Dedifferentiated amniotic fluid mesenchymal stem cell (primary cell): ENCODE results near the gene MICAL3.
A peak's percentile ranks its signal among the peaks of the same experiment; 100 is the strongest.

ENCODE experiments used
- DNase-seq: peaks from one replicate; pipeline ENCODE4 v3.0.0-alpha.2; 2016; ENCODE audit errors: extremely low spot score

The MICAL3 gene

GRCh38 chr22:17913801-17914347, 110.5 kb downstream of the MICAL3 start:
- no peak for DNase-seq

- DNase-seq: no peak
These were observed 111.2 kb downstream of the MICAL3 start for GRCh38 chr22:17912945-17913721.

- no peak for DNase-seq
These were observed 112.5 kb downstream of the MICAL3 start for GRCh38 chr22:17911887-17912286.

DNA sequence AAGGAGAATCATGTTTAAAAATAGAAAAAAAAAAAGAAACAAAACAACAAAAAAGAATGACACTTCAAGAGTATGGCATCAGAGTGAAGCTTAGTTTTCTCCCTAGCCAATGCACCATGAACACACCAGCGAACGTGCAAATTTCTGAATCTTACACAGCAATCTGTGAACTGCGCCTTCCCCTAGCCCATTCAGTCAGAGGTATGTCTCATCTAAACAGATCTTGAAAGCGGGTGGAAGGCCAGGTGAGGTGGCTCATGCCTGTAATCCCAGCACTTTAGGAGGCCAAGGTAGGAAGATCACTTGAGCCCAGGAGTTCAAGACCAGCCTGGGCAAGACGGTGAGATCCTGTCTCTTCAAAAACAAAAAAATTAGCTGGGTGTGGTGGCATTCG, 113.1 kb downstream of the MICAL3 start:
- DNase-seq: no peak

GRCh38 chr22:17910561-17911311, 113.6 kb downstream of the MICAL3 start:
- DNase-seq: peak; percentile 73

DNA sequence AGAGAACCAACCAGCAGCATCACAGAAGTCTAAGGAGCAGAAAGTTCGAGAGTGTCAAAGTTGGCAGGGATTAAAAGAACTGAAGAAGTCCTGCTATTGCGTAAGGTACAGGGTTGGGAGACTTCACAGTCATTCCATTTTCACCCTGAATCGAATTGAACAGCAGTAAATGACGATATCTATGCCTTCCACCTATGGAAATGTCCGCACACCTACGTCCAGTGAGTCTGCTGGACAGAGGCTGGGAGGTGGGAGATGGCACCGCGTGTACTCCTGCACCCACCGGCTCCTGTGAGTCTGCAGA, 116.7 kb downstream of the MICAL3 start:
- no peak for DNase-seq

DNA sequence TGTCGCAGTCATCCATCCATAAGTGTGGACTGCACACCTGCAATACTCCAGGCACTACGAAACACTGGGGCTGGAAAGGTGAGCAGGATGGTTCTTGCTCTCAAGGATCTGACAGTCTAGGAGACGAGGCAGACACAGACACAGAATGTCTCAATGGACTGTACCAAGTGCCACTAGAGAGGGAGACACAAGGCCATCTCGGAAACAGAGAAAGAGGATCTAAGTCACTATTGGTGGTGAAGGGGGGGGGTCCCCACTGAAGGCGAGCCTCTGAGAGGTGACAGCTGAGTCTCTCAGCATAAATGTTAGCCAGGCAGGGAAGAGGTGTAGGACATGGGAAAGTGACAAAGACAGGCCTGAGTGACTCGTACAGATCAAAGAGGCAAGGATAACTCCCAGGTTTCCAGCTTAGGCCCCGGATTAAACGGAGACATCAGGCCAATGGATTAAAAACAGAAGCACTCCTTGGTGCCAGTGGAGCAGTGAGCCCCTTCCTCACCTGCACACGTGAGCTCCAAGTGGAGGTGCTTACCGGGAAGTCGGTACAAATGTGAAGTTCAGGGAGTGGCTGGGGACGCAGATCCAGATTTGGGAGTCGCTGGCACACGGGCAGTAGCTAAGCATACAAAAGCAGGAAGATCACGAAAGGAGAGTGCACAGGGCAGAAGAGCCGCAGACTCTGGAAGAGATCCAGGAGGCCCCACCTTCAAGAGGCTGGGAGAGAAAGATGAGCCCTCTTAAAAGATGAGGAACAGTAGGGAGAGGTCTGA, 117.2 kb downstream of the MICAL3 start:
- DNase-seq: no peak

GRCh38 chr22:17905445-17905844, 118.9 kb downstream of the MICAL3 start:
- no peak for DNase-seq

GRCh38 chr22:17903564-17904295, 120.6 kb downstream of the MICAL3 start:
- no peak for DNase-seq

DNA sequence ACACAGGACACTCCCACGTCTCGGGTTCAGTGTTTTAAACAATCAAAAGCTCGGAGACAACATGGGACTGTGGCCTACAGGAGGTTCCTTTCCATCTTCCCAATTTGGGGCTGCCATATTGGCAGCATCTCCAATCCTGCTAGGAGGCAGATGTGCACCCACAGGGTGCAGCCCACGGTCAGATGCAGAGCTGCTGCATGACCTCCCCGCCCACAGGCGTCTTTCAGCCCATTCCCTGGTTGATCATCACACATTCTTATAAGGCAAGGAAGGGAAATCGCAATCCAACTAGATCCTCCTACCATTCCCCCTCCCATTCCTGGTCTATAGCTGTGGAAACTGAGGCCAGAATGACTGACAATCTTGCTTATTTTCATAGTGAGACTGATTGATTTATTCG, 121.4 kb downstream of the MICAL3 start:
- no peak for DNase-seq

DNA sequence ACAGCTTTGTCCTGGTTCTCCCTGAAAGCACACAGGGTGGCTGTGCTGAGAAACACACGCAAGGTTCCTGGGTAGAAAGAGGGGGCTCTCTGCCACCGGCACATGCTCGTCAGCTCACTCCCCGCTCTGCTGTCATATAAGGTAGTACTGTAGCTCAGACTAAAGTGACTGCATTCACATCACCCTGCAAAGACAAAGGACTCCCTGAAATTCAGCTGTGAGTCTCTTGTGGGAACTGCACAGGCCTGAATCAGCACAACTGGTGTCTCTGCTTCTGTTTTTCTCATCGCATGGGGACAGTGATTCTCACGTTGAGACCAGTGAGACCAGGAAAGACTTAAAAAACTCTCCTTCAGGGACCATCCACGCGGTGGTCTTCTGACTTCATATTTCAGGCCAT, 126.0 kb downstream of the MICAL3 start:
- no peak for DNase-seq

- DNase-seq: no peak
These were observed 126.5 kb downstream of the MICAL3 start for GRCh38 chr22:17897858-17898257.

- DNase-seq: no peak
These were observed 126.9 kb downstream of the MICAL3 start for GRCh38 chr22:17897426-17897825.

DNA sequence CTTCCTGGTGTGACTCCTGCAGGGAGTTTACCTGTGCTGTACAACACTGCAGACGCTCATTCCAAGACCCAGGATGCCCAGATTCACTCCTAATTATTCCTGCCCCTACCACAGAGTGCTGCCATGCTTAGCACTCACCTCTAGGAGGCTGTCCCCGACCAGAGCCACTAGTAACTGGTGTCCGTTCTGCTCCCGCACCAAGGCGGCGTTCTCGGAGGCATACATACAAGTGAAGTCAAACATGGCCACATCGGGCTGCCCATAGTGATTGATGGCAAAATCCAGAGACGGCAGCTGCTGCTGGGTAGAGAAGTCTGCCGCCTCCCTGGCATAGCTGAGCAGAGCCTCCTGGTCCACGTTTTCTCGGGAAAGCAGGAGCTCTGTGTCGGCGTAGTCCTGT, 127.8 kb downstream of the MICAL3 start:
- DNase-seq: no peak

DNA sequence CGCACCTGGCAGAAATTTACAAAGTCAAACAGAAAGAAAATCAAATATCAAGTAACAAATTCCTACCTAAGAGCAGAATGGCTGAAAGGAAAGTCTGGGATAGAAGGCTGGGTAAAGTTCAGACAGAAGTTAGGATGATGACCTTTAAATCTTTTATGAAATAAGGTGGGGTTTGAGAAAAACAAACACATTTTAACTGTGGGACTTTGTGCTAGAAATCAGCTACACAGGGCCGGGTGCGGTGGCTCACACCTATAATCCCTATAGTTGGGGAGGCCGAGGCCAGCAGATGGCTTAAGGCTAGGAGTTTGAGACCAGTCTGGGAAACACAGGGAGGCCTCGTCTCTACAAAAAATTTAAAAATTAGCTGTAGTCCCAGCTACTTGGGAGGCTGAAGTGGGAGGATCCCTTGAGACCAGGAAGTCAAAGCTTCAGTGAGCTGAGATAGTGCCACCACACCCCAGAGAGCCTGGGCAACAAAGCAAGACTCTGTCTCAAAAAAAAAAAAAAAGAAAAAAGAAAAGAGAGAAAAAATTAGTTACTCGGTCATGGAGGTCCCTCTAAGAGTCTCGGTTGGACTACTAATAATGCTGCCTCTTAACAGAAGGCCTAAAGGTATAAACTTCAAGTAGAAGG, 130.3 kb downstream of the MICAL3 start:
- DNase-seq: no peak

DNA sequence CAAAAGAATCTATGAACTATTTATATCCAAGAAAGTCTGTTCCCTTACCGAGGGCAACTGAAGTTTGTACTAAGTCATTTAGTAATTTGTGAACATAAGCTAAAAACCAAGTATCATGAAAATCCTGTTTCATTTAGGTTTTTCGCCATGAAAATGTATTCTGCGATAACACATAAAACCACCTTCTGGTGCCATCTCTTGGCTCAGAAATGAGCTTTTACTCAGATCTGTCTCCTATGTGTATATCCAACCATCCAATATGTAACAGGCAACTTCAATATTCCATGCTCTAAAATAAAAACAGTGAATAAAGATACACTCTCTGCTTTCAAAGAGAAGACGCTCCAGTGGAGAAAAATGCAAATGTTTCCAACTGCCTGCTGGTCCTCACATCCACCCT, 132.0 kb downstream of the MICAL3 start:
- no peak for DNase-seq

DNA sequence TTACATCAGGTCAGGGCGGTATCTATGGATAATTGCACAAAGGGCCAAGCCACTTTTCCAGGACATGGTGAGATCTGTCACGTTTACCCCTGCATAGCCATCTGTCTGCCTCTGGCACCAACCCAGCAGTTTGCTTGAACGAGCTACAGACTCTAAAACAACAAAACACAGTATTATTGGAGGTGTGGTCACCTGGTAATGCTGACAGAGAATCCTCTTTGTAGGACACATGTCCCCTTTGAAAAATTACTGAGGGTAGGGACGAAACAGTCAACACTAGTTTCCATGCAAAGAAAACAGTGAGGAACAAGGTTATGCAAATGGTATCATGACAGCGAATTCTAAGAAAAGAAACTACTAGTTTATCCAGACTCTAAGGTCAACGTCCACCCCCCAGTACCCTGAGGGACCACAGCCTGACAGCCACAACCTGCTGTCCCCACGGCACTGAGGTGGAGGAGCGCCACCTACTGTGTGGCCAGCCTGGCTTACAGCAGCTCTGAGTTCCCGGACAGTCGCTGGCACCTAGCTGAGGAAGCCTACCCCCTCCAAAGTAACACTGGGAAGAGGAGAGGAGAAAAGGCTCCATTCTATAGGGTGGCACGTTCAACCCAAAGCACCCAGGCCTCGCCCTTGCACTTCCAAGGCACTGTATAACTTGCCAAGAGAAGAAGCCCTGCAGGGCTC, 132.7 kb downstream of the MICAL3 start:
- no peak for DNase-seq

DNA sequence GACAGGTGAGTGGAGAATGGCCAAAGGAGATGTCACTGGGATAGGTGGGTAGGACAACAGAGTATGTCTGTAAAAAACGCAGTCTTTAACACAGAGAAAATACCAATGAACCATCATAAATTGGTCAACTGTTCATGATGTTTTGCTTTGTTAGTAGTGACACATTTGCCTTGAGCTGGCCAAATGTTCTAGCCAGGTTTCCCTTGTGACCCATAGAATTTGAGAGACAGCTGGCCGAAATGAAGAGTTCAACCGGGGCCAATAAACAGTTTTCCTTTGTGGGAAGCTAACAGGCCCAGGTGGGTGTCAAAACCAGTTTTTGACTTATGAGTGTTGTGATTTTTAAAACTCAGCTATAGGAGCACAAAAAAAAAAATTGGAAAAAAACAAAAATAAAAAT, 133.5 kb downstream of the MICAL3 start:
- DNase-seq: no peak

- DNase-seq: no peak
These were observed 134.1 kb downstream of the MICAL3 start for GRCh38 chr22:17890245-17890671.

DNA sequence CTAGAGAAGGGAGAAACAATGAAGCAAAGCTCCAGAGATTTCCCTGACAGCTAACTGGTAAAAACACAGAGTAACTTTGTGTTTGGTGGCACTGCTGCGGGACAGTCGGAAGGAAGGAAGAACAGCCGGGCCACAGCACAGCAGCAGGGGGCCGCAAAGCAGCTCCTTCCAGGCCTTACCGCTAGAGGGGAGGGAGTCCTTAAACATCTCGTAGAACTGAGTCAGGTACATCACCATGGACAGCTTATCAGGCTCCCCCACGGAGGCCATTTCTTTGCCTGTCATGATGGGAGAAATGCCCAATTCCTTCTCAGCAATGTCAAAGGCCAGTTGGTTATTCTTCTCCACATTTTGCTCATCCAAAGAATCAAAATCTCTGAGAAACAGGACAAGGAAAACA, 135.5 kb downstream of the MICAL3 start:
- DNase-seq: no peak

- no peak for DNase-seq
These were observed 135.9 kb downstream of the MICAL3 start for GRCh38 chr22:17888439-17888838.
